Measurements from ENCODE around the gene STXBP2. TPM values are rescaled to one million over a fixed set of nuclear protein-coding genes. Genes with fewer than 3 reads are reported as not detected.

The STXBP2 gene
- total and polyA plus RNA-seq, 9 of the 15 experiments (the other 6 are each of a cell fraction or from before 2014, with no cell fraction given): 2.5 to 163 (median 71.3) TPM

DNA sequence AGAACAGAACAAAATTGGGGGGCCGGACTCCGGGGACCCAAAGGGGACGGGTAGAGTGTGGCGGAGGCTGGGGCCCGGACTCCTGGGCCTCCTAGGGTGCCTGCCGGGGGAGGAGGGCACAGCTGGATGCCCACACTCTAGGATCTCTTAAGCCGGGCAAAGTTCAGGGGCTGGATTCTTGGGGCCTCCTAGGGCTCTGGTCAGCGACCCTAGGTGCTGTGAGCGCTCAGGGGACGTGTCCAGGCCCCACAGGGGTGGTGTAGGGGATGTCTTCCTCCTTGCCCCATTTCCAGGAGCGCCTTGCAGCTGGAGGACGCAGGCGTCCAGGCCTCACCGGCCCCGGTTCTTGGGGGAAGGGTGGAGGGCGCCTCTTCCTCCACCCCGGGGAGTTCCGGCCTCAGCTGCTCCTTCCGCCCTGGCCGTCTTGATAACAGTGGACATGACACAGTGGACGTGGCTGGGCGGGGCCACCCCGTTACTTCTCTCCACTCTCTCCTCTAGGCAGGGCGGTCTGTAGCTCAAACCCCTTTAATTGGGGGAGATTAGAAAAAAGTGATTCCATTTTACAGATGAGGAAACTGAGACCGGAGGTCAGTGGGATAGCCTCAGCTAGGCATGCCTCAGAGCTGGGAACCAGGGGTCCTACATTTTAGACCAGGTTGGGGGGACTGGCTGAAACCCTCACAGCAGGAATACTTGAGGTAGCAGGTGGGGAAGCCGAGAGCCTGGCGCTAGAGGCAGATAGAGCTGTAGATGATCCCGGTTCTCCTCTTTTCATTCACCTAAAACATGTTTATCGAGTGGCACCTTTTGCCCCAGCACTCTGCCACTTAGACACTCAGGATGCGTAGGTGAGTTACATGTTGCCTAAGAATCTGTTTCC is 705 bp downstream of the STXBP2 start (continued):
- TF ChIP-seq TEAD1 (CRISPR knock-in tag; IDR thresholded peaks at IDR 0.05) (no peak), SMAD2 (IDR thresholded peaks at IDR 0.05; ENCODE audit: low read depth, low read length) (no peak), NCOA1 (IDR thresholded peaks at IDR 0.05; ENCODE audit: low read depth) (0 out of 2 replicates have a peak, but pooled peaks have one; percentile 68), ETS2 (tag; IDR thresholded peaks at IDR 0.05; ENCODE audit: borderline replicate concordance, poor library complexity, severe bottlenecking) (no peak), ZC3H8 (IDR thresholded peaks at IDR 0.05) (no peak), SREBF2 (CRISPR knock-in tag; IDR thresholded peaks at IDR 0.05) (no peak), CBX8 (IDR thresholded peaks at IDR 0.05; ENCODE audit: borderline replicate concordance, extremely low read depth, low read depth, low read length, poor library complexity, severe bottlenecking) (no peak), HSF4 (CRISPR knock-in tag; IDR thresholded peaks at IDR 0.05; ENCODE audit: borderline replicate concordance) (no peak), ZNF316 (IDR thresholded peaks at IDR 0.05) (no peak), PURB (CRISPR knock-in tag; IDR thresholded peaks at IDR 0.05; ENCODE audit: low read depth) (no peak), KLF16 (IDR thresholded peaks at IDR 0.05) (no peak), NR2C1 (IDR thresholded peaks at IDR 0.05) (no peak), NR2C1 (tag; IDR thresholded peaks at IDR 0.05) (no peak), SOX6 (IDR thresholded peaks at IDR 0.05) (peak; percentile 54), MYNN (IDR thresholded peaks at IDR 0.05) (no peak), MYNN (CRISPR knock-in tag; IDR thresholded peaks at IDR 0.05) (no peak), RBM25 (IDR thresholded peaks at IDR 0.05; ENCODE audit: low read depth, low read length, severe bottlenecking) (peak; percentile 89), CBX1 (IDR thresholded peaks at IDR 0.05; ENCODE audit: low read depth) (no peak), NEUROD1 (IDR thresholded peaks at IDR 0.05; ENCODE audit: borderline replicate concordance, low read depth, low read length, partially characterized antibody) (no peak), ERF (CRISPR knock-in tag; IDR thresholded peaks at IDR 0.05) (no peak), TCF7 (IDR thresholded peaks at IDR 0.05; ENCODE audit: borderline replicate concordance) (no peak), RBM34 (IDR thresholded peaks at IDR 0.05; ENCODE audit: borderline replicate concordance, insufficient read depth, low read length) (no peak)
- TF ChIP-seq, protein P1, sequence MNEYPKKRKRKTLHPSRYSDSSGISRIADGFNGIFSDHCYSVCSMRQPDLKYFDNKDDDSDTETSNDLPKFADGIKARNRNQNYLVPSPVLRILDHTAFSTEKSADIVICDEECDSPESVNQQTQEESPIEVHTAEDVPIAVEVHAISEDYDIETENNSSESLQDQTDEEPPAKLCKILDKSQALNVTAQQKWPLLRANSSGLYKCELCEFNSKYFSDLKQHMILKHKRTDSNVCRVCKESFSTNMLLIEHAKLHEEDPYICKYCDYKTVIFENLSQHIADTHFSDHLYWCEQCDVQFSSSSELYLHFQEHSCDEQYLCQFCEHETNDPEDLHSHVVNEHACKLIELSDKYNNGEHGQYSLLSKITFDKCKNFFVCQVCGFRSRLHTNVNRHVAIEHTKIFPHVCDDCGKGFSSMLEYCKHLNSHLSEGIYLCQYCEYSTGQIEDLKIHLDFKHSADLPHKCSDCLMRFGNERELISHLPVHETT (CRISPR knock-in tag; conservative IDR thresholded peaks at IDR 0.05 in 1 of 2, IDR thresholded peaks at IDR 0.05 in 1 of 2): peak in 1 of 2 experiments; percentile 63; a peak in 1 of 4 replicates
- TF ChIP-seq, protein P2, sequence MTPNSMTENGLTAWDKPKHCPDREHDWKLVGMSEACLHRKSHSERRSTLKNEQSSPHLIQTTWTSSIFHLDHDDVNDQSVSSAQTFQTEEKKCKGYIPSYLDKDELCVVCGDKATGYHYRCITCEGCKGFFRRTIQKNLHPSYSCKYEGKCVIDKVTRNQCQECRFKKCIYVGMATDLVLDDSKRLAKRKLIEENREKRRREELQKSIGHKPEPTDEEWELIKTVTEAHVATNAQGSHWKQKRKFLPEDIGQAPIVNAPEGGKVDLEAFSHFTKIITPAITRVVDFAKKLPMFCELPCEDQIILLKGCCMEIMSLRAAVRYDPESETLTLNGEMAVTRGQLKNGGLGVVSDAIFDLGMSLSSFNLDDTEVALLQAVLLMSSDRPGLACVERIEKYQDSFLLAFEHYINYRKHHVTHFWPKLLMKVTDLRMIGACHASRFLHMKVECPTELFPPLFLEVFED (CRISPR knock-in tag; conservative IDR thresholded peaks at IDR 0.05): no peak
- TF ChIP-seq, protein P3, sequence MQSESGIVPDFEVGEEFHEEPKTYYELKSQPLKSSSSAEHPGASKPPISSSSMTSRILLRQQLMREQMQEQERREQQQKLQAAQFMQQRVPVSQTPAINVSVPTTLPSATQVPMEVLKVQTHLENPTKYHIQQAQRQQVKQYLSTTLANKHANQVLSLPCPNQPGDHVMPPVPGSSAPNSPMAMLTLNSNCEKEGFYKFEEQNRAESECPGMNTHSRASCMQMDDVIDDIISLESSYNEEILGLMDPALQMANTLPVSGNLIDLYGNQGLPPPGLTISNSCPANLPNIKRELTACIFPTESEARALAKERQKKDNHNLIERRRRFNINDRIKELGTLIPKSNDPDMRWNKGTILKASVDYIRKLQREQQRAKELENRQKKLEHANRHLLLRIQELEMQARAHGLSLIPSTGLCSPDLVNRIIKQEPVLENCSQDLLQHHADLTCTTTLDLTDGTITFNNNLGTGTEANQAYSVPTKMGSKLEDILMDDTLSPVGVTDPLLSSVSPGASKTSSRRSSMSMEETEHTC (IDR thresholded peaks at IDR 0.05): no peak
